OCI-LY3 (cell line): ENCODE measurements around the gene TRIM34.

Experiments used
- CTCF ChIP-seq: fragments of 200-600, 300-600 bp; sonication (generic); IDR thresholded peaks from 2 replicates; pipeline ENCODE4 v1.5.1; 2014; ENCODE audit warnings: antibody characterized with exemption, low read length, low read depth
- EZH2phosphoT487 ChIP-seq: fragments of 200-600 bp; shearing (Covaris generic); IDR thresholded peaks from 2 replicates; pipeline ENCODE4 v1.6.1; 2018; ENCODE audit warnings: antibody characterized with exemption, mixed run types, low read depth

DNA sequence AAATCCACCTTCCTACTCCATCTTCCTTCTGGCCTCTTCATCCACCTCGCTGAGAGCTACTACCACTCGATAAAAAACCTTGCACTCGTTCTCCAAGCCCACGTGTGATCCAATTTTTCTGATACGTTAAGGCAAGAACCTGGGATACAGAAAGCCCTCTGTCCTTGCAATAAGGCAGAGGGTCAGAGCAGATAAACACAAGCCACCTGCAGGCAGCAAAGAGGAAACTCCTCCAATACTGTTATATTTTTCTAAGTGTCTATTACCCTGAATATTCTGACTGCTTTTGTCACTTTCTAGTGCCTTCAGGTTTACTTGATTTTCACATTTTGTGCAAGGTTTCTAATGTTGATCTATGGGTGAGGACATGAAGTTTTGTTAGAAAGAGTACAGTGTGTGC is 33.5 kb downstream of the TRIM34 start:
- TF ChIP-seq CTCF (no peak), EZH2phosphoT487 (no peak)
